KMS-11 (cell line): ENCODE data around the gene PTPRN2.

Source experiments
- H2AFZ ChIP-seq: fragments of 200-600 bp; sonication (generic); 2 replicates; pipeline ENCODE4 v1.6.1; 2016; ENCODE audit warnings: antibody characterized with exemption, mixed run types, low read depth
- H3K27ac ChIP-seq: fragments of 200-600 bp; sonication (generic); 2 replicates; pipeline ENCODE4 v1.6.1; 2016; ENCODE audit warnings: mild to moderate bottlenecking, mixed run types
- H3K27me3 ChIP-seq: fragments of 200-600 bp; sonication (generic); 2 replicates; pipeline ENCODE4 v1.6.1; 2017; ENCODE audit warnings: mild to moderate bottlenecking, low read depth, mixed run types, moderate library complexity; ENCODE audit not compliant: insufficient read depth
- H3K36me3 ChIP-seq: fragments of 200-600 bp; sonication (generic); 2 replicates; pipeline ENCODE4 v1.6.1; 2017; ENCODE audit warnings: mild to moderate bottlenecking, mixed run types; ENCODE audit not compliant: insufficient read depth
- H3K4me1 ChIP-seq: fragments of 200-600 bp; sonication (generic); 2 replicates; pipeline ENCODE4 v1.6.1; 2016; ENCODE audit warnings: mild to moderate bottlenecking, low read depth, mixed run types; ENCODE audit not compliant: poor library complexity, severe bottlenecking
- H3K4me2 ChIP-seq: fragments of 200-600 bp; sonication (generic); 2 replicates; pipeline ENCODE4 v1.7.0; 2016; ENCODE audit warnings: mild to moderate bottlenecking, mixed run types
- H3K4me3 ChIP-seq: fragments of 200-600 bp; sonication (generic); IDR thresholded peaks from 2 replicates; pipeline ENCODE4 v1.6.1; 2017; ENCODE audit warnings: low read depth, low read length, mixed read lengths; ENCODE audit not compliant: insufficient read depth
- H3K79me2 ChIP-seq: fragments of 200-600 bp; sonication (generic); 2 replicates; pipeline ENCODE4 v1.6.1; 2016; ENCODE audit warnings: low read depth, mixed run types; ENCODE audit not compliant: insufficient read depth
- H3K9ac ChIP-seq: fragments of 200-600 bp; sonication (generic); 2 replicates; pipeline ENCODE4 v1.6.1; 2016; ENCODE audit warnings: mild to moderate bottlenecking, mixed run types
- H4K20me1 ChIP-seq: fragments of 200-600 bp; sonication (generic); 2 replicates; pipeline ENCODE4 v1.6.1; 2016; ENCODE audit warnings: mild to moderate bottlenecking, mixed run types; ENCODE audit not compliant: insufficient read depth
- TF ChIP-seq, protein P1 (sequence below): fragments of 200-600 bp; sonication (generic); conservative IDR thresholded peaks from 2 replicates; pipeline ENCODE4 v1.6.1; 2017; ENCODE audit warnings: low read depth, mild to moderate bottlenecking, antibody characterized with exemption, low read length, moderate library complexity, mixed read lengths

Gene PTPRN2

DNA sequence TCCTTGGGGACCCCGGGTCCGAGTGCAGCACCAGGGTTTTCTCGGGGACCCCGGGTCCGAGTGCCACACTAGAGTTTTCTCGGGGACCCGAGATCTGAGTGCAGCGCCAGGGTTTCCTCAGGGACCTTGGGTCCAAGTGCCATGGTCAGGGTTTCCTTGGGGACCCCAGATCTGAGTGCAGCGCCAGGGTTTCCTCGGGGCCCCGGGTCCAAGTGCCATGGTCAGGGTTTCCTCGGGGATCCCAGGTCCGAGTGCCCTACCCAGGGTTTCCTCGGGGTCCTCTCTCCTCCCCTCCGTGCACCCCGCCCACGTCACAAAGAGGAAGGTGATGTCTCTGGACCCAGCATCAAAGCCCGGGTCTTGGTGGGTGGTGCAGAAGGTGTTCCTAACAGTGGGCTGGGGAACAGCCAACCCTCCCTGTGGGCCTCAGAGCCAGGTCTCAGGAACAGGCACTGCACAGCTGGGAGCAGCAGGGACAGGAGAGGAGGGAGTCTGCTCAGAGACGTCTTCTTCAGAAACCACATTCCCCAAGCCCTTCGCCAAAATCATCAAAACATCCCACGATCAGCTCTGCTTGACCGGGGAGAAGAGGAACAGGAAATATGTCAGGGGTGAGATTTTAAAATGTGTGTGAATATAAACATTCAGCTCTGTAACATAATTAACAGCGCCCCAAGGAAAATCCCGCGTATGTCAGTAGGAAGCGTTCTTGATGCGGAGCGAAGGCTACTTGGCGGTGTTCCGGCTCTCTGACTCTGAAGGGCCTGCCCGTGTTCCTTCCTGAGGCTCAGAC, 710.1 kb downstream of the PTPRN2 start:
- Histone ChIP-seq H3K9ac (no peak overlapping the region), H2AFZ (no peak overlapping the region), H3K4me3 (no peak overlapping the region), H3K27ac (no peak overlapping the region), H3K4me1 (no peaks in the 10 kb centered on the region), H3K4me2 (no peak overlapping the region), H3K36me3 (no peaks in the 10 kb centered on the region), H4K20me1 (no peaks in the 10 kb centered on the region), H3K27me3 (no peaks in the 10 kb centered on the region), H3K79me2 (no peaks in the 10 kb centered on the region)
- TF ChIP-seq, protein P1, sequence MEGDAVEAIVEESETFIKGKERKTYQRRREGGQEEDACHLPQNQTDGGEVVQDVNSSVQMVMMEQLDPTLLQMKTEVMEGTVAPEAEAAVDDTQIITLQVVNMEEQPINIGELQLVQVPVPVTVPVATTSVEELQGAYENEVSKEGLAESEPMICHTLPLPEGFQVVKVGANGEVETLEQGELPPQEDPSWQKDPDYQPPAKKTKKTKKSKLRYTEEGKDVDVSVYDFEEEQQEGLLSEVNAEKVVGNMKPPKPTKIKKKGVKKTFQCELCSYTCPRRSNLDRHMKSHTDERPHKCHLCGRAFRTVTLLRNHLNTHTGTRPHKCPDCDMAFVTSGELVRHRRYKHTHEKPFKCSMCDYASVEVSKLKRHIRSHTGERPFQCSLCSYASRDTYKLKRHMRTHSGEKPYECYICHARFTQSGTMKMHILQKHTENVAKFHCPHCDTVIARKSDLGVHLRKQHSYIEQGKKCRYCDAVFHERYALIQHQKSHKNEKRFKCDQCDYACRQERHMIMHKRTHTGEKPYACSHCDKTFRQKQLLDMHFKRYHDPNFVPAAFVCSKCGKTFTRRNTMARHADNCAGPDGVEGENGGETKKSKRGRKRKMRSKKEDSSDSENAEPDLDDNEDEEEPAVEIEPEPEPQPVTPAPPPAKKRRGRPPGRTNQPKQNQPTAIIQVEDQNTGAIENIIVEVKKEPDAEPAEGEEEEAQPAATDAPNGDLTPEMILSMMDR = no peak

GRCh38 chr7:157876469-157877285, 710.9 kb downstream of the PTPRN2 start:
- Histone ChIP-seq H3K4me2 (no peak overlapping the region), H3K79me2 (no peaks in the 10 kb centered on the region), H3K27ac (no peak overlapping the region), H3K27me3 (no peaks in the 10 kb centered on the region), H2AFZ (no peak overlapping the region), H3K4me1 (no peaks in the 10 kb centered on the region), H4K20me1 (no peaks in the 10 kb centered on the region), H3K36me3 (no peaks in the 10 kb centered on the region), H3K9ac (no peak overlapping the region), H3K4me3 (no peak overlapping the region)
- TF ChIP-seq, protein P1 = no peak

GRCh38 chr7:157875230-157876179, 712.1 kb downstream of the PTPRN2 start:
- H3K4me2 ChIP-seq = no peak overlapping the region
- TF ChIP-seq, protein P1 = peak; percentile 53; the same call in 1 of the 2 replicates
- no peak overlapping the region for H2AFZ ChIP-seq
- H3K9ac ChIP-seq = no peak overlapping the region
- no peaks in the 10 kb centered on the region for H3K36me3 ChIP-seq
- no peaks in the 10 kb centered on the region for H3K4me1 ChIP-seq
- H3K4me3 ChIP-seq = no peak overlapping the region
- no peaks in the 10 kb centered on the region for H3K79me2 ChIP-seq
- no peaks in the 10 kb centered on the region for H3K27me3 ChIP-seq
- H4K20me1 ChIP-seq = no peaks in the 10 kb centered on the region
- no peak overlapping the region for H3K27ac ChIP-seq

DNA sequence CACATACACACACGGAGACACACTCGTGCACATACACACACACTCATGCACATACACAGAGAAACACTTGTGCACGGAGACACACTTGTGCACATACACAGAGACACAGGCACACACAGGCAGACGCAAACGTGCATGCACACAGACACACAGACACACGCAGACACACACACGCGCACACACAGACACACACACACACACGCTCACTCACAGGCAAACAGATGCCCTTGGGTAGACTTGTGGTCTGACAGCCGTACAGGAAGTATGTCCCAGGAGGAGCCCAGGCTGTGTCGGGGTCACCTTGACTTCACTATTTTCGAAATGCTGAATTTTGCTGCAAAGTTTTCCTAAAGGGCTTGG, 712.8 kb downstream of the PTPRN2 start:
- no peak overlapping the region for H2AFZ ChIP-seq
- H3K27me3 ChIP-seq = no peaks in the 10 kb centered on the region
- H3K4me1 ChIP-seq = no peaks in the 10 kb centered on the region
- H3K4me3 ChIP-seq = no peak overlapping the region
- no peak overlapping the region for H3K9ac ChIP-seq
- TF ChIP-seq, protein P1 = no peak
- no peaks in the 10 kb centered on the region for H3K79me2 ChIP-seq
- H3K27ac ChIP-seq = no peak overlapping the region
- H3K36me3 ChIP-seq = no peaks in the 10 kb centered on the region
- H4K20me1 ChIP-seq = no peaks in the 10 kb centered on the region
- H3K4me2 ChIP-seq = no peak overlapping the region
